GM19238 (cell line): ENCODE data around the gene BDKRB2.

Source experiments
- DNase-seq: peaks from one replicate; pipeline ENCODE4 v3.0.0; 2011; ENCODE audit warnings: low spot score; ENCODE audit not compliant: insufficient read length

The BDKRB2 gene

GRCh38 chr14:96176275-96176674 lies 28.4 kb upstream of the BDKRB2 start:
- DNase-seq, result no peak

GRCh38 chr14:96176811-96177211 lies 27.8 kb upstream of the BDKRB2 start:
- no peak for DNase-seq

- peak; percentile 19 for DNase-seq
Observed at GRCh38 chr14:96177766-96178375, 26.8 kb upstream of the BDKRB2 start.

GRCh38 chr14:96178461-96179321 lies 25.9 kb upstream of the BDKRB2 start:
- no peak for DNase-seq

- DNase-seq, result no peak
Observed at GRCh38 chr14:96180043-96180874, 24.4 kb upstream of the BDKRB2 start.

- DNase-seq, result no peak
Observed at GRCh38 chr14:96181186-96182056, 23.2 kb upstream of the BDKRB2 start.

- DNase-seq, result no peak
Observed at GRCh38 chr14:96182546-96182945, 22.1 kb upstream of the BDKRB2 start.

- no peak for DNase-seq
Observed at GRCh38 chr14:96184737-96185136, 19.9 kb upstream of the BDKRB2 start.

GRCh38 chr14:96187216-96188031 lies 17.2 kb upstream of the BDKRB2 start:
- no peak for DNase-seq

GRCh38 chr14:96189281-96189711 lies 15.3 kb upstream of the BDKRB2 start:
- no peak for DNase-seq

GRCh38 chr14:96191353-96191752 lies 13.3 kb upstream of the BDKRB2 start:
- no peak for DNase-seq

GRCh38 chr14:96191841-96192462 lies 12.7 kb upstream of the BDKRB2 start:
- no peak for DNase-seq

GRCh38 chr14:96192975-96193805 lies 11.4 kb upstream of the BDKRB2 start:
- DNase-seq, result no peak

GRCh38 chr14:96194262-96194656 lies 10.4 kb upstream of the BDKRB2 start:
- DNase-seq, result no peak

GRCh38 chr14:96194657-96195431 lies 9.8 kb upstream of the BDKRB2 start:
- no peak for DNase-seq

GRCh38 chr14:96195441-96196081 lies 9.1 kb upstream of the BDKRB2 start:
- no peak for DNase-seq

- no peak for DNase-seq
Observed at GRCh38 chr14:96197163-96197852, 7.3 kb upstream of the BDKRB2 start.
